ENCODE results near the gene NREP.

- TF ChIP-seq CTCF (IDR thresholded peaks at IDR 0.05) (no peak), POLR2A (IDR thresholded peaks at IDR 0.05) (no peak)
Measured at GRCh38 chr5:111742177-111742994, 14.6 kb downstream of the NREP start.

Measured in Peyer's patch (tissue), 4 donors.